Measurements from ENCODE around the gene ERFE.

The ERFE gene

DNA sequence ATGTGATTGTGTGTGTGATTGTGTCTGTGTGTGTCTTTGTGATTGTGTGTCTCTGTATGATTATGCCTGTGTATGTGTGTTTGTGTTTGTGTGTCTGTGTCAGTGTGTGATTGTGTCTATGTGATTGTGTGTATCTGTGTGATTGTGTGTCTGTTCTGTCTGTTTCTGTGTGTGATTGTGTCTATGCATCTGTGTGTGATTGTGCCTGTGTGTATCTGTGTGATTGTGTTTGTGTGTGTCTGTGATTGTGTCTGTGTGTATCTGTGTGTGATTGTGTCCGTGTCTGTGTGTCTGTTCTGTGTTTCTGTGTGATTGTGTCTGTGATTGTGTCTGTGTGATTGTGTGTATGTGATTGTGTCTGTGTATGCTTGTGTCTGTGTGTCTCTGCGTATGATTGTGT, 32.4 kb upstream of the ERFE start:
- H3K27ac ChIP-seq (ENCODE audit: low read length) = no peak overlapping the region
- H3K4me2 ChIP-seq (ENCODE audit: low read depth, low read length) = no peak overlapping the region
- no peaks in the 10 kb centered on the region for H3K36me3 ChIP-seq (replicated peaks; ENCODE audit: insufficient read depth, low read length)
- no peak overlapping the region for H3K9ac ChIP-seq (ENCODE audit: low read length)
- no peaks in the 10 kb centered on the region for H3K4me1 ChIP-seq (ENCODE audit: low read length)
- no peak overlapping the region for H2AFZ ChIP-seq (ENCODE audit: low read length)
- no peaks in the 10 kb centered on the region for H3F3A ChIP-seq (ENCODE audit: insufficient read depth, low read length)
- TF ChIP-seq EZH2phosphoT487 (IDR thresholded peaks at IDR 0.05; ENCODE audit: low read length) (no peak), EZH2 (optimal IDR thresholded peaks at IDR 0.05; ENCODE audit: low read depth, low read length) (no peak), CTCF (IDR thresholded peaks at IDR 0.05; ENCODE audit: low read length) (no peak)
- no peaks in the 10 kb centered on the region; the same call in 1 of the 2 replicates for H3K27me3 ChIP-seq (replicated peaks; ENCODE audit: insufficient read depth, low read length)
- H3K79me2 ChIP-seq (ENCODE audit: low read length) = no peaks in the 10 kb centered on the region
- no peak overlapping the region for H3K4me3 ChIP-seq (ENCODE audit: low read length)
- no peaks in the 10 kb centered on the region for H3K9me2 ChIP-seq (replicated peaks; ENCODE audit: insufficient read depth, low read length)
- H4K20me1 ChIP-seq (ENCODE audit: insufficient read depth, low read length) = no peaks in the 10 kb centered on the region
- no peak for DNase-seq
- no peaks in the 10 kb centered on the region for H3K9me3 ChIP-seq (replicated peaks; ENCODE audit: insufficient read depth, low read length)

- H3K36me3 ChIP-seq (replicated peaks; ENCODE audit: insufficient read depth, low read length) = no peaks in the 10 kb centered on the region
- no peak overlapping the region for H3K4me3 ChIP-seq (ENCODE audit: low read length)
- no peaks in the 10 kb centered on the region for H4K20me1 ChIP-seq (ENCODE audit: insufficient read depth, low read length)
- H3K9me3 ChIP-seq (replicated peaks; ENCODE audit: insufficient read depth, low read length) = no peaks in the 10 kb centered on the region
- TF ChIP-seq EZH2phosphoT487 (IDR thresholded peaks at IDR 0.05; ENCODE audit: low read length) (no peak), EZH2 (optimal IDR thresholded peaks at IDR 0.05; ENCODE audit: low read depth, low read length) (no peak), CTCF (IDR thresholded peaks at IDR 0.05; ENCODE audit: low read length) (no peak)
- H3F3A ChIP-seq (ENCODE audit: insufficient read depth, low read length) = no peaks in the 10 kb centered on the region
- H3K9me2 ChIP-seq (replicated peaks; ENCODE audit: insufficient read depth, low read length) = no peaks in the 10 kb centered on the region
- no peaks in the 10 kb centered on the region for H3K79me2 ChIP-seq (ENCODE audit: low read length)
- H3K27ac ChIP-seq (ENCODE audit: low read length) = no peak overlapping the region
- no peak overlapping the region for H3K9ac ChIP-seq (ENCODE audit: low read length)
- no peak overlapping the region for H2AFZ ChIP-seq (ENCODE audit: low read length)
- no peaks in the 10 kb centered on the region; the same call in 1 of the 2 replicates for H3K27me3 ChIP-seq (replicated peaks; ENCODE audit: insufficient read depth, low read length)
- H3K4me2 ChIP-seq (ENCODE audit: low read depth, low read length) = no peak overlapping the region
- H3K4me1 ChIP-seq (ENCODE audit: low read length) = no peaks in the 10 kb centered on the region
- DNase-seq = no peak
These were observed 32.0 kb upstream of the ERFE start for GRCh38 chr2:238126775-238127164.

GRCh38 chr2:238127165-238128060, 31.4 kb upstream of the ERFE start:
- Histone ChIP-seq H3K79me2 (ENCODE audit: low read length) (no peaks in the 10 kb centered on the region), H3K4me3 (ENCODE audit: low read length) (no peak overlapping the region), H3K9ac (ENCODE audit: low read length) (no peak overlapping the region), H3K27ac (ENCODE audit: low read length) (no peak overlapping the region), H4K20me1 (ENCODE audit: insufficient read depth, low read length) (no peaks in the 10 kb centered on the region), H3K36me3 (replicated peaks; ENCODE audit: insufficient read depth, low read length) (no peaks in the 10 kb centered on the region), H3K4me2 (ENCODE audit: low read depth, low read length) (no peak overlapping the region), H3F3A (ENCODE audit: insufficient read depth, low read length) (no peaks in the 10 kb centered on the region), H2AFZ (ENCODE audit: low read length) (no peak overlapping the region), H3K27me3 (replicated peaks; ENCODE audit: insufficient read depth, low read length) (no peaks in the 10 kb centered on the region; the same call in 1 of the 2 replicates), H3K9me2 (replicated peaks; ENCODE audit: insufficient read depth, low read length) (no peaks in the 10 kb centered on the region), H3K9me3 (replicated peaks; ENCODE audit: insufficient read depth, low read length) (no peaks in the 10 kb centered on the region), H3K4me1 (ENCODE audit: low read length) (no peaks in the 10 kb centered on the region)
- TF ChIP-seq EZH2phosphoT487 (IDR thresholded peaks at IDR 0.05; ENCODE audit: low read length) (no peak), EZH2 (optimal IDR thresholded peaks at IDR 0.05; ENCODE audit: low read depth, low read length) (no peak), CTCF (IDR thresholded peaks at IDR 0.05; ENCODE audit: low read length) (no peak)
- peak; percentile 42 for DNase-seq
